ENCODE results near the gene KIAA1217.

KIAA1217 gene

DNA sequence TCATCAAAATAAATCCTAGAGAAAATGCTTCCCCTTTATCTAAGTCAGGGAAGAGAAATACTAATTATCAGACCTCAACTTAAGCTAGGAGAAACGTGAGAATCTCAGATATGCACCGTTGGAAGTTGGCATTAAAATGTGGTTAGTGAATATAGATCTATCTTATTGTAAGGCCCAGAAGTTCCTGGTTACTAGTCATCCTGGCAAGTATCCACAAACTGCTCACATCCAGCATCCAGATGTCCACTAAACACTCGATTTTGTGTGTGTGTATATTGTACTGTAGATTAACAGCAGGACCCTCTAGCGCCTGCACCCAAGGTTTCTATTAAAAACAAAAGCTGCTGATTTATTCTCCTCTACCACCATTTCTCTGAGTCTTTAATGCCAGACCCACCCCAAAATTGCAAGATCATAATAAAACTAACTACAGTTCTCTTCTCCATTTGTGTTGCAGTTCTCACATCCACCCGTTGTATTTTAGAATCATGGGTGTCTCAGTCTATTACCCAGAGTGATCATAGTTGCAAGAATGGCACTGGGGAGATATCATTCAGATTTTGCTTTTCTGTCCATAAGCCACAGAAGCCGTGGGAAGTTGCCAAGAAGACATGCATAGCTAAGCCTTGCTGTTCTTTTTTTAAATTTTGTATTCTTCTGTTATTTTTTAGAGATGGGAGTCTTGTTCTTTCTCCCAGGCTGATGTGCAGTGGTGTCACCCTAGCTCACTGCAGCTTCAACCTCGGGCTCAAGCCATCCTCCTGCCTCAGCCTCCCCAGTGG is 165.4 kb downstream of the KIAA1217 start:
- FAIRE-seq = no peak

DNA sequence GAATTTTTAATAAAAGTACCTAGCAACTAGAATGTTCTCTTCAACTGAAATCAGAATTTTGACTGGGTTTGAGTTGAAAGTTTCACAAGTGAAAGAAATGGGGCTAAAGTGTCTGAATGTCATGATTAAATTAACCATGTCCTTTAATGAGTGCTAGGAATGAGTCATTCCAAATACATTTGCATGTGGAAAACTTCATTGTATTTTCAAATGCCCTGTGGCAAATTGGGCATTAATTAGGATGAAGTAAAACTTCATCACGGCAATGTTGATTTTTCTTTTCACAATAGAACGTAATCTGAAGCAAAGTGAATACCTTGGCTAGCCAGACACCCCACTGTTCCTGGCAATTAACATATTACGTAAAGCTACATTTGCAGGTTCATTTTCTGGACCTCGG is 166.6 kb downstream of the KIAA1217 start:
- no peak for FAIRE-seq

DNA sequence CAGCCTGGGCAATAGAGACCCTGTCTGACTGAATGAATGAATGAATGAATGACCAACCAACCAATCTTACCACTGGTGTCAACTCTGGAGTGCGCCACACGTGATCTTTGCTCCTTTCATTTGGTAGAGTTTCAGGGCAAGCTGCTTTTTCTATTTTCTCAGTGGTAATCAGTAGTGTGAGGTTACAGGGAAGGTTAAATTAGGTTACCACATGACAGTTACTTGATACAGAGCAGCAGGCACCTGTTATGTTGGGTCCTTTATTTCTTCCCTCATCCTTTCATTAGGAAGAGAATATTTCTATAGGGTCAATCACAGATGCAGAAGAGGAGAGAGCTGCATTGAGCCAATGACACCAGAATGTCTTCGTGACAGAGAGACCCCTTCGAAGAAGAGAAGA is 167.8 kb downstream of the KIAA1217 start:
- no peak for FAIRE-seq

GRCh38 chr10:24378126-24378920 is 169.4 kb downstream of the KIAA1217 start:
- FAIRE-seq = no peak

GRCh38 chr10:24381235-24382010 is 172.5 kb downstream of the KIAA1217 start:
- FAIRE-seq = no peak

DNA sequence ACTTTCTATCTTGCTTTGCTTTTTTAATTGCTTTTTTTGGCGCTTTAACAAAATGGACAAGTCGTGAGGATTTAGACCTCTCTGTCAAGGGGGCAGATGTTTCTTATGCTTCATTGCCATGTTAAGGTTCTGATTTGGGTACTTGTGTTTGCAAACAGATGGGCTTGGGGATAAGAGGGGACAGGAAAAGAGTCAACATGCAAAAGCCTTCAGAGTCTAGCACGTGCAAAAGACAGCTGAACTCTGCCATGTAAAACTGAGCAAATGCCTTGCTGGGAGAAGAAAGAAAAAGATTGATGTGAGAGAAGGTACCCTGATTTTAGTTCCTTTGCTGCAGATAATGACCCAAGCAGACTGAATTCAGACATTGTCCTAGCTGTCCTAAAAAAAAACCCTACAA is 173.1 kb downstream of the KIAA1217 start:
- no peak for FAIRE-seq

DNA sequence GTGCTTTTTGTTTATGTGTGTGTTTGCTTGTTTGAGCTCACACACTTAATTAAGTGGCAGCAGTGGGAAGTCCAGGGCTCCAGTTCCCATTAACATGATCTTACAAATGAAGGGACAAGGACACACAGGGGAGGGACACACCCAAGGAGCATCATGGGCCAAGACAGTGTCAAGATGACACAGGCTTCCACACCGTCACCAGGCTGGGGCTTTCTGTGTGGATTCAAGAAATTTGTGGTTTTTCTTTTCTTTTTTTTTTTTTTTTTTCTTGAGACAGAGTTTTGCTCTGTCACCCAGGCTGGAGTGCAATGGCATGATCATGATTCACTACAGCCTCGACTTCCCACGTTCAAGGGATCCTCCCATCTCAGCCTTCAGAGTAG is 173.6 kb downstream of the KIAA1217 start:
- no peak for FAIRE-seq

DNA sequence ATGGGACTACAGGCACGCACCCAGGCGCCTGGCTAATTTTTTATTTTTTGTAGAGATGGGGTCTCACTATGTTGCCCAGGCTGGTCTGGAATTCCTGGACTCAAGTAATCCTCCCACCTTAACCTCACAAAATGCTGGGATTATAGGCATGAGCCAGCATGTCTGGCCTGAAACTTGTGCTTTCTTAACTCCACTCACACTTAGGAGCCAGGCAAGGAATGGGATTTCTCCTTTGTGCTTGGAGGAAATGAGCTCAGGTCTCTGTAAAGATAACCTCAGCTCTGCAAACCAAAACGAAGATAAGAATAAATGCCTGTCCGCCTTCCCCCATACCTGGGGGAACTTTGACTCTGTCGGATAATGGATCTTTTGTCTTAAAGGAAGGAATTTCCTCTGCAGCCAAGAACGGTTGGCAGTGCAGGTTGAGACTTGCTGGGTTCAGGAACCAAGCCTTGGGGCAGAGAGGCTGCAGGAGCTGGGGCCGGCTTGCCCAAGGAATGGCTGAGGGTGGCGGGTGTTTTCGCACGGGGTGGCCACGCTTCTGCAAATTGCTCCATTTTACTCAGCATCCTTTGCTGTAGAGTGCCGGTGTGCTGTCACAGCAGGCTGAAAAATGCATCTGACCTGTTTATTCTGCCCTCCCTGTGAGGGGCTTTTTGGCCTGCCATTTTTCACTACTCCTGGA is 174.2 kb downstream of the KIAA1217 start:
- FAIRE-seq = no peak

DNA sequence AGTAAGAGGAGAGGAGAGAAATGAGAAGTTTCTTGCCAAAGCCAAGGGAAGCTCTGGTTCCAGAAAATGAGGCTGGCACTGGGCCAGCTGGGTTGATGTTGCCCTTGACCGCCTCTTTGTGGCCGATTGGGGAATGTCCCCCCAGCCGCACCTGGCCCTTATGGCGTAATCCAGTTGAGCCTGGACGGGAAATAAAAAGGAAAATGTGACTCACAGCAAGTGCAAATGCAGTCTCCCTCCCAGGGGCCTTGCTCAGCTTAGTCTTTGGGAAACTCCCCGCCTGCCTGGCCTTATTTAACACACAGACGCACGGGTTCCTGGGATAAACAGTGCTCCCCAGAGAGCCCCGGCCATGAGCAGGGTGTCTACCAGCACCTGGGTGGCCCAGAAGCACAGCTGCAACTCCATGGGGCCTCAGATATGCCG is 174.8 kb downstream of the KIAA1217 start:
- peak; percentile 35 for FAIRE-seq

DNA sequence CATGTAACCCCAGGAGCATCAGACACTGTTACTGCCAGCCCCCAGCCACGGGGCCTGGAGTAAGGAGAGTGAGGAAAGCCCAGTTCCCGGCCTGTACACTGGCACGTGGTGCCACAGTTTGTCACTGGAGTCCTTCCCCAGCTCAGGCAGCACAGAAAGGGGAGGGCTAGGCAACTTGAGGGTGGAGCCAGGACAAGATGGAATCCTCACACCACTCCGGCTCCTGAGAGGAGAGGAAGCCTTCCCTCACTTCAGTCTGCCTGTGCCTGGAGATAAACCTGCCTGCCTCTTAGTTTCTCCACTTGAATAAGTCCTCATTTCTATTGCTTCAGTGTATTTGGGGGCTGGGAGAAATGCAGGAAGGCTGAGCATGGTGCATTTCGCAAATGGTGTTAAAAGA is 176.0 kb downstream of the KIAA1217 start:
- no peak for FAIRE-seq

- FAIRE-seq = no peak
Observed at GRCh38 chr10:24385776-24386175, 176.8 kb downstream of the KIAA1217 start.

- FAIRE-seq = no peak
Observed at GRCh38 chr10:24390146-24390700, 181.3 kb downstream of the KIAA1217 start.

DNA sequence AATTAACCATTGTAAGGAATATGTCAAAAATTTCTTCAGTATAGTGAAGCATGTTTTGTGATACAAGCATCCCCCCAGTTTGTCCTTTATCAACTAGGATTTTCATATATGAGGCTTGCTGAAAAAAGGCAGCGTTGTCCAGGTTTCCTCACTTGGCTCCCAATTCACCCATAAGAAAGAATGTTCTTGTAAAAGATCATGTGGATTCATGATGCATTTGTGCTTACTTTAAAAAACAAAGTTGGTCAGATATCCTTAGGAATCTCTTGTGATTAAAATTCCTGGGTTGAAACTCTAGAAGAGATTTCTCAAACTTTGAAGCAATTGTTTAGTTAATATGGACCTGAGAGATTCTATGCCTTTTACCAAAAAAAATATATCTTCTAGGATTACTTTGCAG is 181.8 kb downstream of the KIAA1217 start:
- FAIRE-seq = no peak

GRCh38 chr10:24393201-24393600 is 184.3 kb downstream of the KIAA1217 start:
- FAIRE-seq = no peak

- FAIRE-seq = no peak
Observed at GRCh38 chr10:24394461-24395190, 185.7 kb downstream of the KIAA1217 start.

GRCh38 chr10:24396396-24396795 is 187.5 kb downstream of the KIAA1217 start:
- FAIRE-seq = no peak

- no peak for FAIRE-seq
Observed at GRCh38 chr10:24397662-24398061, 188.7 kb downstream of the KIAA1217 start.

GRCh38 chr10:24404567-24404966 is 195.6 kb downstream of the KIAA1217 start:
- FAIRE-seq = no peak

DNA sequence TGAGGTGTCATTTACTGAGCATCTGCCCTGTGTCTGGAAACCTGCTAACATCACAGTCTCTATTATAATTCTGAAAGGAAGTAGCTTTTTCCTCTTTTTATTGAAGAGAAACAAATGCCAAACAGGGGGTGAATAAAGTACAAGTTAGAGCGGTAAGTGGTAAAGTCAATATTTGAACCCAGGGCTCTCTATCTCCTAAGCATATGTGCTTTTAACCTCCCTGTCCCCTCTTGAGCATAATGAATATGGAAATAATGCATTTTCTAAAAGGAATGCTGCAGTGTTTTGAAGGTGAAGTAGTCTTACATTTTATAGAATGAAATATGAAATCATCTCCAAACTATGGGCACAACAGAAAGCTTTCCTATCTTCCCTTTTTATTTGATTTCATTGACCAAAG is 196.7 kb downstream of the KIAA1217 start:
- FAIRE-seq = no peak

- no peak for FAIRE-seq
Observed at GRCh38 chr10:24406809-24407483, 198.0 kb downstream of the KIAA1217 start.

GRCh38 chr10:24407928-24408327 is 199.0 kb downstream of the KIAA1217 start:
- no peak for FAIRE-seq

All from endometrium (tissue), 2 donors.